Fibroblast of the aortic adventitia (primary cell): ENCODE data around the gene KDM4B. TPM values are rescaled to one million over a fixed set of nuclear protein-coding genes. Genes with fewer than 3 reads are reported as not detected.

Experiments used
- DNase-seq: peaks from one replicate; pipeline ENCODE4 v3.0.0-alpha.2; 2010; ENCODE audit warnings: low read depth
- H3K4me3 ChIP-seq: 2 replicates; pipeline ENCODE4 v1.5.1; 2011; ENCODE audit warnings: low read depth, mild to moderate bottlenecking, control low read depth, low read length, moderate library complexity
- total RNA-seq: library from RNA; depleted of rRNA; stranded (reverse); fragments of >200 nt; gene quantifications from 2 replicates; pipeline ENCODE4 v1.2.3, GENCODE V29; 2012; ENCODE audit warnings: low replicate concordance
- TF ChIP-seq, protein P1 (sequence below): IDR thresholded peaks from 2 replicates; pipeline ENCODE4 v1.5.1; 2011; ENCODE audit warnings: mild to moderate bottlenecking, low read length, control low read depth, inconsistent platforms; ENCODE audit not compliant: insufficient read depth

The KDM4B gene
- total RNA-seq, 1 donor, result 13.5 TPM

DNA sequence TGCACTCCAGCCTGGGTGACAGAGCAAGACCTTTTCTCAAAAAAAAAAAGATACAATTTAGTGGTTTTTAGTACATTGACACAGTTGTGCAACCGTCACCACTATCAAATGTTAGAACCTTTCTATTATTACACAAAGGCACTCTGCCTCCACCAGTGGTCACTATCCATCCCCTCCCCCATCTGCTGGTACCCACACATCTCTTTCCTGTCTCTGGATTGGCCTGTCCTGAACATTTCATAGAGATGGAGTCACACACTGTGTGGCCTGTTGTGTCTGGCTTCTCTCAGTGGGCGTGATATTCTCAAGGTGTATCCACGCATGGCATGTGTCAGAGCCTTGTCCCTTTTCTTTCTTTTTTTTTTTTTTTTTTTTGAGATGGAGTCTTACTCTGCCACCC is 11.2 kb downstream of the KDM4B start:
- TF ChIP-seq, protein P1, sequence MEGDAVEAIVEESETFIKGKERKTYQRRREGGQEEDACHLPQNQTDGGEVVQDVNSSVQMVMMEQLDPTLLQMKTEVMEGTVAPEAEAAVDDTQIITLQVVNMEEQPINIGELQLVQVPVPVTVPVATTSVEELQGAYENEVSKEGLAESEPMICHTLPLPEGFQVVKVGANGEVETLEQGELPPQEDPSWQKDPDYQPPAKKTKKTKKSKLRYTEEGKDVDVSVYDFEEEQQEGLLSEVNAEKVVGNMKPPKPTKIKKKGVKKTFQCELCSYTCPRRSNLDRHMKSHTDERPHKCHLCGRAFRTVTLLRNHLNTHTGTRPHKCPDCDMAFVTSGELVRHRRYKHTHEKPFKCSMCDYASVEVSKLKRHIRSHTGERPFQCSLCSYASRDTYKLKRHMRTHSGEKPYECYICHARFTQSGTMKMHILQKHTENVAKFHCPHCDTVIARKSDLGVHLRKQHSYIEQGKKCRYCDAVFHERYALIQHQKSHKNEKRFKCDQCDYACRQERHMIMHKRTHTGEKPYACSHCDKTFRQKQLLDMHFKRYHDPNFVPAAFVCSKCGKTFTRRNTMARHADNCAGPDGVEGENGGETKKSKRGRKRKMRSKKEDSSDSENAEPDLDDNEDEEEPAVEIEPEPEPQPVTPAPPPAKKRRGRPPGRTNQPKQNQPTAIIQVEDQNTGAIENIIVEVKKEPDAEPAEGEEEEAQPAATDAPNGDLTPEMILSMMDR, result no peak
- H3K4me3 ChIP-seq, result no peak overlapping the region
- DNase-seq, result no peak

DNA sequence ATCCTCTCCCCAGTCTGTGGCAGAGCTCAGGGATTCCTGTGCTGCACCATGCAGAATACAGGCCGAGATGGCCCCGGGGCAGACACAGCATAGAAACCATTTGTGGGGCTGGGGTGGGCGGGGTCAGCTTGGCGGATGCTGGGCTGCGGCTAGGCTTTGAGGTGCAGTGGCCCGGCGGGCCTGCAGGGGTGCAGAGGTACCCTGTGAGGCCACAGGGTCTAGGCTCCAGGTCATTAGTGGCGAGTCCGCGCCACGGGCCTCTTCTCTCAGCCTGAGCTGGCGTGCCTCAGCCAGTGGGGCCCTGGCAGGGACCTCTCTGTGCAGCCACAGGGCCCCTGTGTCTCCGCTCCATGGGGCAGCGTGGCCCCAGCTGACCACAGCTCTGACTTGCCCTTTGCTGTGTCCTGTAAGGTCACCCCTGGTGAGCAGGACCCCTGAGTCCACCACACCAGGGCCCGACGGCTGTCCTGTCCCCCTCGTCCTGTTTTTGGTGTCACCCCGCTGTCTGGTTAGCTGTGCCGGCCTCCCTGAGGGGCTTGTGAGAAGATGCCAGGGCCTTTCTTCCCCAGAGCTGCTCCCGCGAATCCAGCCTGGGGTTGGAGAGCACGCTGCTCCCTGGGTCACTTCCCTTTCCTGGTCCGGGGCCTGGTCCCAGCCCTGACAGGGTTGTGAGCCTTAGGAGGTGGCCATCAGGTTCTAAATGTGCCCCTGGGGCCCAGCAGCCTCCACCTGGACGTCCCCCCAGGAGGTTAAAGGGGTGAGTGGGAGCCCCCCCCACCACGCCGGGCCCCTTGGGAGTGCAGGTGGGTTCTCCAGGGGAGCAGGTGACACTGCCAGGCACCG is 12.1 kb downstream of the KDM4B start:
- no peak for DNase-seq
- TF ChIP-seq, protein P1, result no peak
- no peak overlapping the region for H3K4me3 ChIP-seq

DNA sequence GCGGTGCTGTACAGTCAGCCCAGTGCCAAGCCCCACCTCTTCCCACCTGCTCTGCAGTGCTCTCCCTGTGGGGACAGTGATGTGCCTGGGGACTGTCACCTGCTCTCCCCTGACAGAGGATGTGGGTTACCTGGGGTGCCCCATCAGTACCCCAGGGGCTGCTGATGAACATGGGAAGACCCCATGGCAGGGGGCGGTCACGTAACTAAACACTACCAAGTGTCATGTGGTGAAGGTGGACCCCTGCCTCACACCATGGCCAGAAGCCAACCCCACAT is 12.7 kb downstream of the KDM4B start:
- TF ChIP-seq, protein P1, result no peak
- no peak for DNase-seq
- no peak overlapping the region for H3K4me3 ChIP-seq

DNA sequence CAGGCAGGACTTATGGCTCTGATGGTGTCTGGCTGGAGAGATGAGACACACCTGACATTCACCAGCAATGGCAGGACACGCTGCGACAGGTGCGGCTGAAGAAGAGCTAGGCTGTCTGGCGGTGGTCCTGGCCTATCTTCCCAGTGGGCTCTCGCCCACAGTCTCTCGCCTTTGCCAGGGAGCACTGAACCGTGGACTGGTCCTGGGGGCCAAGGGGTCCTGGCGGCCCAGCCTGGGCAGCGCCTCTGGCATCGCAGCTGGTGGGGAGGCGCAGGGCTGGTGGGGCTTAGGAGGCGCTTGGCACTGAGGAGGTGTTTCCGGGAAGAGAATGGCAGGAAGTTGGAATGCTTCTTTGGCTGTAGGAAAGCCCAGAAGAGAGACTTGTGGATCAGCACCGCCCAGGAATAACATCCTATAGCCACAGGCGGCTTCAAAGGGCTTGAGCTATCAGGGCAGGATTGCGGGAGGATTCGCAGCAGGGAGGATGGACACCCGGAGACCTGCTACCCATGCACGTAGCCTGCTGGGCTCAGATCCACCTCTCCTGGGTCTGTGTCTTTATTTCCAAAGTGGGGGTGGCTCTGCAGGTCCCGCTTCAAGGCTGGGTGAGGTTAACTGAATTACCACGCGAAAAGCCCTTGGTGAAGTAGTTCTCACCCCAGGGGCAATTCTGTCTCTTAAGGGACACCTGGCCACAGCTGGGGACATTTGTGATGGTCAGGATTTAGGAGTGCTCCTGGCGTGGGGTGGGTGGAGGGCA is 14.6 kb downstream of the KDM4B start:
- TF ChIP-seq, protein P1, result no peak
- H3K4me3 ChIP-seq, result no peak overlapping the region
- no peak for DNase-seq

DNA sequence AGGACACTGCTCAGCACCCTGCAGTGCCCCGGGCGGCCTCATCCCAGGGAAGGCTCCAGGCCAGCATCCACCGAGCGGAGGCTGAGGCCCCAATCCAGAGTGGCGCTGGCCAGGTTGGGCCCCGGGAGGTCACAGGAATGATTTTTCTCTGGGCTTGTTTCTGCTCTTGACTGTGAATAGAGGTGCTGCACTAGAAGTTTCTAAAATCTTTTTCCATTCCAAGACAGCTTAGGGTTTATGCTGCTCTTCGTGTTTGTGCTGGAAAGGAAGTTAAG is 15.1 kb downstream of the KDM4B start:
- no peak for DNase-seq
- no peak overlapping the region for H3K4me3 ChIP-seq
- TF ChIP-seq, protein P1, result no peak

DNA sequence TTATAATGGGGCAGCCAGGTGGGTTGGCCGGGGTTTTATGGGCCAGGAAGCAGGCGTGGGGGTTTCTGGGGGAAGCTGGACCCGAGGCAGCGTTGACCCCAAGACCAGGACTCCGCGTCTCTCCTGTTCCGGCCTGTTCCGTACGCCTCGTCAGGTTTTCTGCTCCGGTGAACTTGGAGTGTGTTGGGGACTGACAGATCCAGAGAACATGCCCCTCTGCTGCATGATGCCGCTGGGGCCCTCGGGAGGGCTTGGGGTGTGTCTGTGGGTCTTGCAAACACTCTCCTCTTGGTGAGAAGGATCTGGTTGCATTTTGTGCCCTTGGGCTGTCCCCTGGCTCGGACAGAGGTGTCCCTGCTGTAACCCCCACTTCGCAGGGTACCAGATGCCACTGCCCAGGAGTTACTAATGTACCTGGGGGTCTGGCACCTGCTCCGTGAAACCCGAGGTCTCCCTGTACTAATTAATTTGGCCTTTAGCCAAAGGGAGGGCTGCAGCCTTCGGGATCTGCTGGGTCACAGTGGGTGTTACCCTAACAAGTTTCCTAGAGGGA is 15.6 kb downstream of the KDM4B start:
- TF ChIP-seq, protein P1, result no peak
- no peak overlapping the region for H3K4me3 ChIP-seq
- no peak for DNase-seq
